ENCODE measurements around the gene PCF11.

The PCF11 gene, protein sequence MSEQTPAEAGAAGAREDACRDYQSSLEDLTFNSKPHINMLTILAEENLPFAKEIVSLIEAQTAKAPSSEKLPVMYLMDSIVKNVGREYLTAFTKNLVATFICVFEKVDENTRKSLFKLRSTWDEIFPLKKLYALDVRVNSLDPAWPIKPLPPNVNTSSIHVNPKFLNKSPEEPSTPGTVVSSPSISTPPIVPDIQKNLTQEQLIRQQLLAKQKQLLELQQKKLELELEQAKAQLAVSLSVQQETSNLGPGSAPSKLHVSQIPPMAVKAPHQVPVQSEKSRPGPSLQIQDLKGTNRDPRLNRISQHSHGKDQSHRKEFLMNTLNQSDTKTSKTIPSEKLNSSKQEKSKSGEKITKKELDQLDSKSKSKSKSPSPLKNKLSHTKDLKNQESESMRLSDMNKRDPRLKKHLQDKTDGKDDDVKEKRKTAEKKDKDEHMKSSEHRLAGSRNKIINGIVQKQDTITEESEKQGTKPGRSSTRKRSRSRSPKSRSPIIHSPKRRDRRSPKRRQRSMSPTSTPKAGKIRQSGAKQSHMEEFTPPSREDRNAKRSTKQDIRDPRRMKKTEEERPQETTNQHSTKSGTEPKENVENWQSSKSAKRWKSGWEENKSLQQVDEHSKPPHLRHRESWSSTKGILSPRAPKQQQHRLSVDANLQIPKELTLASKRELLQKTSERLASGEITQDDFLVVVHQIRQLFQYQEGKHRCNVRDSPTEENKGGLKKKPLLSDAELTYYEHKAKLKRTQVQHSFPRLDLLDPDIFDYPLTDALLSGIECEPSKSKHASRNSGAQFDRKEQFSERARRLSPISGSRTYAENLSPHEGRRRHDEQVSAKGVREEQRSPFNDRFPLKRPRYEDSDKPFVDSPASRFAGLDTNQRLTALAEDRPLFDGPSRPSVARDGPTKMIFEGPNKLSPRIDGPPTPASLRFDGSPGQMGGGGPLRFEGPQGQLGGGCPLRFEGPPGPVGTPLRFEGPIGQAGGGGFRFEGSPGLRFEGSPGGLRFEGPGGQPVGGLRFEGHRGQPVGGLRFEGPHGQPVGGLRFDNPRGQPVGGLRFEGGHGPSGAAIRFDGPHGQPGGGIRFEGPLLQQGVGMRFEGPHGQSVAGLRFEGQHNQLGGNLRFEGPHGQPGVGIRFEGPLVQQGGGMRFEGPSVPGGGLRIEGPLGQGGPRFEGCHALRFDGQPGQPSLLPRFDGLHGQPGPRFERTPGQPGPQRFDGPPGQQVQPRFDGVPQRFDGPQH (N-terminal part only)

DNA sequence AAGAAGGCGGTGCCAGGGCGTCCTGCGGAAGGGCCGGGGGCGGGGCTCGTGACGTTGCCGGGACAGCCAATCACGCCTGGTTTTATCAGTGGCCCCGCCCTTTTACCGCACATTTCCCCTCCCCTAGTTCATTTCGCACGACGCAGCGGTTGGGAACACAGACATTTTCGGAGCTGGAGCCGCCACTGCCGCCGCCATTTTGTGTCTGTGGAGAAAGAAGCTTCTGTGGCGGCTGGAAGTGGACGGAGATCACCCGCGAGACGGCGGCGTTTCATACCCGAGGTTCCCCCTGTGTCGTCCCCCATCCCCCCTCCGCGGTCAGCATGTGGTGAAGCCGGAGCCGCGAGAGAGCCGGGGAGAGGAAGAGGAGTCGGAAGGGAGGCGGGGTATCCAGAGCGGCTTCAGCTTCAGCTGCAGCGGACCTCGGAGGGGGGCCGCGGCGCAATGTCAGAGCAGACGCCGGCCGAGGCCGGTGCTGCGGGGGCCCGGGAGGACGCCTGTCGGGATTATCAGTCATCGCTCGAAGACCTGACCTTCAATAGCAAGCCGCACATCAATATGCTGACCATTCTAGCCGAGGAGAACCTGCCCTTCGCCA, at the start of gene PCF11:
TSS of gene PCF11 (plus strand) at position 136 of the 598 bp plus-strand sequence. CDS start at position 445, 309 bp downstream.
- H3K36me3 ChIP-seq (ENCODE audit: control insufficient read depth in 2 of 2, insufficient read depth in 2 of 2, low read length in 2 of 2): peaks cover 0 to 9% of the 10 kb centered on the region in 2 donors
- H3K27me3 ChIP-seq (ENCODE audit: control insufficient read depth in 2 of 2, insufficient read depth in 2 of 2, low read length in 2 of 2): no peaks in the 10 kb centered on the region
- H3K4me1 ChIP-seq (ENCODE audit: control insufficient read depth in 2 of 2, insufficient read depth in 2 of 2, low read length in 2 of 2): peaks cover 20 to 27% of the 10 kb centered on the region in 2 donors

DNA sequence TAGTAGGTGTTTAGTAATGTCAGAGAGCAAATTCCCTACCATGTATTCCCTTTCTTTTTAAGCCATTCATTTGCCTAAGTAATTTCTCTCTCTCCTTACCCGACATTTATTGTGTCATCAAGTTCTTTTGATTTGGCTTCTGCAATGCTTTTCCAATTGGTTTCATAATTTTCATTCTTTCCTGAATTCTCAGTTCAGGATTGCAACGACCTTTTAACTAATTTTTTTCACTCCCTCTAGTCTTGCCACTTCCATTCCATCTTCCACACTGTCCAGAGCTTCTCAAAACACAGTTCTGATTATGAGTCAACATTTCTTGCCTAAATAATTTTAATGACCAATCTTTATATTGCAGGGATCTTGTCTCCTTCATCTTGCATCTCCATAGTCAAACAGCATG, 44.0 kb upstream of the PCF11 start:
- Histone ChIP-seq H3K4me3 (ENCODE audit: low read length in 2 of 2) (no peak overlapping the region), H3K36me3 (ENCODE audit: control insufficient read depth in 2 of 2, insufficient read depth in 2 of 2, low read length in 2 of 2) (no peaks in the 10 kb centered on the region), H3K27me3 (ENCODE audit: control insufficient read depth in 2 of 2, insufficient read depth in 2 of 2, low read length in 2 of 2) (no peaks in the 10 kb centered on the region), H3K4me1 (ENCODE audit: control insufficient read depth in 2 of 2, insufficient read depth in 2 of 2, low read length in 2 of 2) (peaks cover 2 to 12% of the 10 kb centered on the region in 2 donors), H3K9me3 (ENCODE audit: control insufficient read depth in 2 of 2, low read length in 2 of 2) (no peaks in the 10 kb centered on the region), H3K27ac (ENCODE audit: low read depth in 2 of 2, low read length in 2 of 2) (no peak overlapping the region), H3K9ac (ENCODE audit: low read depth in 1 of 2, low read length in 2 of 2) (no peak overlapping the region)

More for the DNA sequence above, at the start of gene PCF11:
- H3K9me3 ChIP-seq (ENCODE audit: control insufficient read depth in 2 of 2, low read length in 2 of 2): no peaks in the 10 kb centered on the region
- peak within 1 kb of the TSS; percentile 99 to 100 for H3K27ac ChIP-seq (ENCODE audit: low read depth in 2 of 2, low read length in 2 of 2)
- peak within 1 kb of the TSS; percentile 99 to 100 for H3K9ac ChIP-seq (ENCODE audit: low read depth in 1 of 2, low read length in 2 of 2)
- peak within 1 kb of the TSS; percentile 97 to 99 for H3K4me3 ChIP-seq (ENCODE audit: low read length in 2 of 2)

DNA sequence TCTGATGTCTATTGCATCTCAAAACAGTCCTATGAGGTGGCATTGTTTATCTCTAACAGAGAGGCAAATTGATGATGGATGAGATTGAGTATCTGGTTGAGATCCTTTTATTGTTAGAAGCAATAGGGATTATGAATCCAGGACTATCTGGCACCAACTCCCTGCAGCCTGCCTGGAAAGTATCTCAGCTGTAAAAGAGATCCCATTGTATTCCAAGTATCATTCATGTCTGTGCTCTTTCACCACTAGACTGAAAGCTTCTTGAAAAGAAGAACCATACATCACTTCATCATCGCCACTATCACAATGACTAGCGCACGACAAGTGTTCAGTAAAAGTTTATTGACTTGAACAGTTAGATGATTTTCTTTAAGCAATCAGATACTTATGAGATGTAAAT, 41.9 kb upstream of the PCF11 start:
- H3K9ac ChIP-seq (ENCODE audit: low read depth in 1 of 2, low read length in 2 of 2): no peak overlapping the region
- no peak overlapping the region for H3K27ac ChIP-seq (ENCODE audit: low read depth in 2 of 2, low read length in 2 of 2)
- no peaks in the 10 kb centered on the region for H3K27me3 ChIP-seq (ENCODE audit: control insufficient read depth in 2 of 2, insufficient read depth in 2 of 2, low read length in 2 of 2)
- H3K36me3 ChIP-seq (ENCODE audit: control insufficient read depth in 2 of 2, insufficient read depth in 2 of 2, low read length in 2 of 2): no peaks in the 10 kb centered on the region
- peaks cover 2 to 14% of the 10 kb centered on the region in 2 donors for H3K4me1 ChIP-seq (ENCODE audit: control insufficient read depth in 2 of 2, insufficient read depth in 2 of 2, low read length in 2 of 2)
- no peaks in the 10 kb centered on the region for H3K9me3 ChIP-seq (ENCODE audit: control insufficient read depth in 2 of 2, low read length in 2 of 2)
- H3K4me3 ChIP-seq (ENCODE audit: low read length in 2 of 2): no peak overlapping the region

DNA sequence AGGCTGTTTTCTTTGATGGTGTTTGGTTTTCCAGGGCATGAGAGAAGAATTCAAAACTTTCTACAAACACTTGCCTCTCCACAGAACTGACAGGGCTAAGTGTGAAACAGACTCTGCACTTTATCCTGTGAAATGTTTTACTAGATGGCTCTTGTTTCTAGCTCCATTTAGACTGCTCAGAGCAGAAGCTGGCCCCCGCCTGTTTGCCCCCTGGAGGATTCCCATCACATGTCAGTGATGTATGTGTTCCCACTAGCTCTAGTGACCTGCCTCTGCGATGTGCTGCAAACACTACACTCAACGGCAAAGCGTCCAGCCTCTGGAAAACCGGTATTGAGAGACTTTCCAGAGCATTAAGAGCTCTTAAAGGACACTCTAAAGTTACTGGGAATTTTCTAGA, 41.4 kb upstream of the PCF11 start:
- no peaks in the 10 kb centered on the region for H3K36me3 ChIP-seq (ENCODE audit: control insufficient read depth in 2 of 2, insufficient read depth in 2 of 2, low read length in 2 of 2)
- no peak overlapping the region for H3K9ac ChIP-seq (ENCODE audit: low read depth in 1 of 2, low read length in 2 of 2)
- peaks cover 2 to 14% of the 10 kb centered on the region in 2 donors for H3K4me1 ChIP-seq (ENCODE audit: control insufficient read depth in 2 of 2, insufficient read depth in 2 of 2, low read length in 2 of 2)
- H3K4me3 ChIP-seq (ENCODE audit: low read length in 2 of 2): peak overlapping the region in 1 of 2 donors; percentile 55
- no peaks in the 10 kb centered on the region for H3K27me3 ChIP-seq (ENCODE audit: control insufficient read depth in 2 of 2, insufficient read depth in 2 of 2, low read length in 2 of 2)
- no peaks in the 10 kb centered on the region for H3K9me3 ChIP-seq (ENCODE audit: control insufficient read depth in 2 of 2, low read length in 2 of 2)
- H3K27ac ChIP-seq (ENCODE audit: low read depth in 2 of 2, low read length in 2 of 2): no peak overlapping the region

DNA sequence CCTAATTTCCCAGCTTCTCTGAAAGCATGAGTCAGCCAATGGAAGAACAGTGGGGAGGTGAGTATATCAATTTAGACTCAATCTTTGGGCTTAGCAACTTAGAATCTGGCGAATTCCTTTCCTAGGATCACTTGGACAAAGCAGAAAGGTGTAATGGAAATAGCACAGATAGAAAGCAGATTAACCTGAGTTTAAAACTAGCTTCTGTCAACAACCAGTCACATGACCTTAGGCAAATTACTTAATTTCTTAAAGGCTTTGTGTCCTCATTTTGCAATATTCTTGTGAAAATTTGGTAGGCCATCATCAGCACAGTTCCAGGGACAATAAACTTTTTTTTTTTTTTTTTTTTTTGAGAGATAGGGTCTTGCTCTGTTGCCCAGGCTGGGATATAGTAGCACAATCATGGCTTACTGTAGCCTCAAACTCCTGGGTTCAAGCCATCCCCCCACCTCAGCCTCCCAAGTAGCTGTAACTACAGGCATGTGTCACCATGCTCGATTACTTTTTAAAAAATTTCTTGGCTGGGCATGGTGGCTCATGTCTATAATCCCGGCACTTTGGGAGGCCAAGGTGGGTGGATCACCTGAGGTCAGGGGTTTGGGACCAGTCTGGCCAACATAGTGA, 40.8 kb upstream of the PCF11 start:
- no peaks in the 10 kb centered on the region for H3K27me3 ChIP-seq (ENCODE audit: control insufficient read depth in 2 of 2, insufficient read depth in 2 of 2, low read length in 2 of 2)
- H3K36me3 ChIP-seq (ENCODE audit: control insufficient read depth in 2 of 2, insufficient read depth in 2 of 2, low read length in 2 of 2): no peaks in the 10 kb centered on the region
- no peak overlapping the region for H3K9ac ChIP-seq (ENCODE audit: low read depth in 1 of 2, low read length in 2 of 2)
- H3K9me3 ChIP-seq (ENCODE audit: control insufficient read depth in 2 of 2, low read length in 2 of 2): no peaks in the 10 kb centered on the region
- H3K27ac ChIP-seq (ENCODE audit: low read depth in 2 of 2, low read length in 2 of 2): no peak overlapping the region
- peak overlapping the region in 1 of 2 donors; percentile 66 for H3K4me3 ChIP-seq (ENCODE audit: low read length in 2 of 2)
- peaks cover 2 to 14% of the 10 kb centered on the region in 2 donors for H3K4me1 ChIP-seq (ENCODE audit: control insufficient read depth in 2 of 2, insufficient read depth in 2 of 2, low read length in 2 of 2)

DNA sequence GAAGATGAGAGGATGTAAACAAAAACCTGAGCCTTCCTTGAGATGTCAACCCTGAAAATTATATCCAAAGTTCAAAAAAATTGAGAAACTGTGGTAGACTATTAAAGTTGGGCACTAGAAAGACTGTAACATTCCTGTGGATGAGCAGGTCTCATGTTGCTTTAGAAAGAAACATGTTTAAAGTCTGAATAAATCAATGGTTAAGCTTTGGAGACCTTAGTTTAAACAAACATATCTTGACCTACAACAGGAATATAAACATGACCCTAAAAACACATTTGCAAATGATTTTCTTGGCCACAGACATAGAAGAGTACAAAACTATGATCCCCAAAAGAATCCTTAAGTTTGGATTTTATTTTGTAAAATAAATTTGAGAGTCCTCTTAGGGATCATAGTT, 38.1 kb upstream of the PCF11 start:
- H3K27ac ChIP-seq (ENCODE audit: low read depth in 2 of 2, low read length in 2 of 2): no peak overlapping the region
- H3K36me3 ChIP-seq (ENCODE audit: control insufficient read depth in 2 of 2, insufficient read depth in 2 of 2, low read length in 2 of 2): no peaks in the 10 kb centered on the region
- H3K4me3 ChIP-seq (ENCODE audit: low read length in 2 of 2): no peak overlapping the region
- no peaks in the 10 kb centered on the region for H3K9me3 ChIP-seq (ENCODE audit: control insufficient read depth in 2 of 2, low read length in 2 of 2)
- peaks cover 2 to 14% of the 10 kb centered on the region in 2 donors for H3K4me1 ChIP-seq (ENCODE audit: control insufficient read depth in 2 of 2, insufficient read depth in 2 of 2, low read length in 2 of 2)
- no peaks in the 10 kb centered on the region for H3K27me3 ChIP-seq (ENCODE audit: control insufficient read depth in 2 of 2, insufficient read depth in 2 of 2, low read length in 2 of 2)
- H3K9ac ChIP-seq (ENCODE audit: low read depth in 1 of 2, low read length in 2 of 2): no peak overlapping the region

DNA sequence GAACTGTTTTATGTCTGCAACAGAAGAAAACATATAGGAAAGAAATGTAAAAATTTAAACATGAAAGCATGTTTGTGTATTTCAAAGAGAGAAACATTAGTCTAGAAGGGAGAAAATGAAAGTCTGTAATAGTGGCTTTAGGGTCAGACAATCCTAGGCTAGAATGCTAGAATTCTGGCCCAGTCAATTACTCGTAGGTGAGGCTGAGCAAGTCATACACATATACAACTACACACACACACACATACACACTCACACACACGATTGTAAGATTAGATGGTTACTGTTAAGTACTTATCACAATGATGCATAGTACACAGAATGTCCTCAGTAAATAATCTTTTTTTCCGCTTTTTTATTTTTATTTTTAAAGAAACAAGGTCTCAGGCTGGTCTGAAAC, 37.7 kb upstream of the PCF11 start:
- Histone ChIP-seq H3K27me3 (ENCODE audit: control insufficient read depth in 2 of 2, insufficient read depth in 2 of 2, low read length in 2 of 2) (no peaks in the 10 kb centered on the region), H3K4me3 (ENCODE audit: low read length in 2 of 2) (no peak overlapping the region), H3K4me1 (ENCODE audit: control insufficient read depth in 2 of 2, insufficient read depth in 2 of 2, low read length in 2 of 2) (peaks cover 2 to 14% of the 10 kb centered on the region in 2 donors), H3K36me3 (ENCODE audit: control insufficient read depth in 2 of 2, insufficient read depth in 2 of 2, low read length in 2 of 2) (no peaks in the 10 kb centered on the region), H3K27ac (ENCODE audit: low read depth in 2 of 2, low read length in 2 of 2) (no peak overlapping the region), H3K9ac (ENCODE audit: low read depth in 1 of 2, low read length in 2 of 2) (no peak overlapping the region), H3K9me3 (ENCODE audit: control insufficient read depth in 2 of 2, low read length in 2 of 2) (no peaks in the 10 kb centered on the region)

DNA sequence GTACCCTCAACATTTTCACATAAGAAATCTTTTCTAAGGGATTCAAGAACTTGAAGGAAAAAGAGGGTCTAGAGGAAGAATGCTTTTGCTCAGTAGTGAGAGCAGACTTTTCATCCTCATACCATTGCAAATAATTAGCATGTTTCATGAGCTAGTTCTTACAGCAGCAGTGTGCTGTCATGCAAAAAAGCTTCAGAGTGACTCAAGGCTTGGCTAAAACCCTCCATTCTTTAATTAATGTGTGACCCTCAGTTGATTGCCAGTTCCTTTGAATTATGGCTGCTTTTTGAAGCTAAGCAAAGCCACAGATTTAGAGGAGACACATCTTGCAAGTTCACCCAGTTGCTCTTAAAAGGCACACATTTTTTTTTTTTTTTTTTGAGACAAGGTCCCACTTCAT, 36.6 kb upstream of the PCF11 start:
- Histone ChIP-seq H3K9ac (ENCODE audit: low read depth in 1 of 2, low read length in 2 of 2) (no peak overlapping the region), H3K4me1 (ENCODE audit: control insufficient read depth in 2 of 2, insufficient read depth in 2 of 2, low read length in 2 of 2) (peaks cover 2 to 14% of the 10 kb centered on the region in 2 donors), H3K9me3 (ENCODE audit: control insufficient read depth in 2 of 2, low read length in 2 of 2) (no peaks in the 10 kb centered on the region), H3K36me3 (ENCODE audit: control insufficient read depth in 2 of 2, insufficient read depth in 2 of 2, low read length in 2 of 2) (no peaks in the 10 kb centered on the region), H3K4me3 (ENCODE audit: low read length in 2 of 2) (no peak overlapping the region), H3K27ac (ENCODE audit: low read depth in 2 of 2, low read length in 2 of 2) (no peak overlapping the region), H3K27me3 (ENCODE audit: control insufficient read depth in 2 of 2, insufficient read depth in 2 of 2, low read length in 2 of 2) (no peaks in the 10 kb centered on the region)

DNA sequence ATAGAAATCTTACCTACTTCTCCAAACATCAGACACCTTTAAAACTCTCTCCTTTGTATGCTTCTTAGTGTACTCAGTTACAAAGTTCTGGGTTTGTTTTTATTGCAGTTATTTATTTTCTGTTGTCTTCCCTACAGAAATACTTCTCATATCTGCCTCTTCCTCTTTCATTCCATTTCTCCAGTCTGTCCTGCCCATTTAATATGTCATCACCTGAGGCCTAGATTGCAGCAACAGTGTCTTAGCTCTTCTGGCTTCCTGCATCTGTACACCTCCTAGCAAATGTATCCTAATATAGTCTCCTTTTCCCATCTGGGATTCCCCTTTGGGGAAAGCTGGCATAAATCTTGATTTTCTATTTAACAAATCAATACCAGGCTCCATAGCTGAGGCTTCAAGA, 34.9 kb upstream of the PCF11 start:
- Histone ChIP-seq H3K4me1 (ENCODE audit: control insufficient read depth in 2 of 2, insufficient read depth in 2 of 2, low read length in 2 of 2) (peaks cover 2 to 3% of the 10 kb centered on the region in 2 donors), H3K9me3 (ENCODE audit: control insufficient read depth in 2 of 2, low read length in 2 of 2) (no peaks in the 10 kb centered on the region), H3K27ac (ENCODE audit: low read depth in 2 of 2, low read length in 2 of 2) (no peak overlapping the region), H3K9ac (ENCODE audit: low read depth in 1 of 2, low read length in 2 of 2) (no peak overlapping the region), H3K4me3 (ENCODE audit: low read length in 2 of 2) (no peak overlapping the region), H3K36me3 (ENCODE audit: control insufficient read depth in 2 of 2, insufficient read depth in 2 of 2, low read length in 2 of 2) (no peaks in the 10 kb centered on the region), H3K27me3 (ENCODE audit: control insufficient read depth in 2 of 2, insufficient read depth in 2 of 2, low read length in 2 of 2) (no peaks in the 10 kb centered on the region)
